Sigmoid colon (tissue), 4 donors: ENCODE results near the gene ARF1.

Experiments used
- CTCF ChIP-seq, 4 experiments: fragments of 450-650 bp in 3 of 4; fragments of 200-600 bp in 1 of 4; IDR thresholded peaks; one replicate each; pipeline ENCODE4 v1.5.1; 2016 to 2019; ENCODE audit warnings: antibody characterized with exemption in 4 of 4, mild to moderate bottlenecking in 3 of 4, moderate library complexity in 2 of 4
- POLR2A ChIP-seq, 2 donors: fragments of 450-650 bp; IDR thresholded peaks; one replicate each; pipeline ENCODE4 v1.6.1; 2016; ENCODE audit warnings: antibody characterized with exemption in 2 of 2, mild to moderate bottlenecking in 2 of 2, moderate library complexity in 2 of 2
- POLR2AphosphoS5 ChIP-seq, 4 donors: sonication (generic); formaldehyde crosslinking; IDR thresholded peaks; one replicate each; pipeline ENCODE4 v1.6.1; 2017; ENCODE audit warnings: antibody characterized with exemption in 4 of 4

DNA sequence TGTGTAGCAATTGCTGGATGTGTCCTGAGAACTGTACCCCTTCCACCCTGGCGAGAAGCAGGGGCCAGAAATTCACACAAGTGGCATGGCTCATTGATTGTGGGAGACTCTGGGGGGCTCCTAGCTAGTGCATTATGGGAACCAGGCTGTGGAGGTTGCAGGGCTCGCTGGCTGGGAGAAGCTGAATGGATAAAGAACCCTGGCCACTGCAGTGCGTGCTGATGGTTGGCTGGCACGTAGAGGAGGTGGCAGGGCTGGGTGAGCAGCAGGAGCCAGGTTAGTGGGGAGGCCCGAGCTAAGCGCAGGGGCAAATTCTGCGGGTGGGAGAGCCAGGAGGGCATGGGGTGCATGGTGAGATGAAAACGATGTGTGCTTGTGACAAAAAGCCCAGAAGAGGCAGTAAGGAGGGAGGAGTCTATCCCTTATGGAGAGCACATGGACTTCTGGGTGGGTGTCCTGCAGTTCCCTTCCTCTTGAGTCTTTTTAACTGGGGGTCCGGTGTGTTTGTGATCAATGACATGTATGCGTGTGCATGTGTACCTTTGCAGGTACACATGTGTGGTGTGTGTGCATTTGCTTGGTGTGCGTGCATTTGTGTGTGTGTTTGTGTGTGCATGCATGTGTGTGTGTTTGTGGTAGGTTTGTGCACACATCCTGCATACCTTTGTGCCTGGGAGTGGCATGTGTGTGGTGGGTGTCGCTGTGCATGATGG lies 61.1 kb downstream of the ARF1 start:
- no peak for TF ChIP-seq CTCF (IDR thresholded peaks at IDR 0.05)
- no peak for TF ChIP-seq POLR2A (IDR thresholded peaks at IDR 0.05)
- no peak for TF ChIP-seq POLR2AphosphoS5 (IDR thresholded peaks at IDR 0.05)
